ENCODE data around the gene CBLN3. TPM values are rescaled to one million over a fixed set of nuclear protein-coding genes. Genes with fewer than 3 reads are reported as not detected.

Gene CBLN3
- polyA plus RNA-seq, 2 of the 4 experiments (the other 2 are of a cell fraction), result 1.1 to 1.3 TPM

- TF ChIP-seq ELK1 (IDR thresholded peaks at IDR 0.05; ENCODE audit: low read depth, low read length), result no peak
- TF ChIP-seq GATA3 (IDR thresholded peaks at IDR 0.05; ENCODE audit: borderline replicate concordance), result no peak
- TF ChIP-seq POLR2AphosphoS2 (conservative IDR thresholded peaks at IDR 0.05; ENCODE audit: low read length), result no peak
- no peak for TF ChIP-seq CHD4 (IDR thresholded peaks at IDR 0.05; ENCODE audit: borderline replicate concordance)
- TF ChIP-seq ZSCAN20 (CRISPR knock-in tag; IDR thresholded peaks at IDR 0.05), result no peak
Observed at GRCh38 chr14:24408764-24409163, 20.7 kb downstream of the CBLN3 start (continued).

DNA sequence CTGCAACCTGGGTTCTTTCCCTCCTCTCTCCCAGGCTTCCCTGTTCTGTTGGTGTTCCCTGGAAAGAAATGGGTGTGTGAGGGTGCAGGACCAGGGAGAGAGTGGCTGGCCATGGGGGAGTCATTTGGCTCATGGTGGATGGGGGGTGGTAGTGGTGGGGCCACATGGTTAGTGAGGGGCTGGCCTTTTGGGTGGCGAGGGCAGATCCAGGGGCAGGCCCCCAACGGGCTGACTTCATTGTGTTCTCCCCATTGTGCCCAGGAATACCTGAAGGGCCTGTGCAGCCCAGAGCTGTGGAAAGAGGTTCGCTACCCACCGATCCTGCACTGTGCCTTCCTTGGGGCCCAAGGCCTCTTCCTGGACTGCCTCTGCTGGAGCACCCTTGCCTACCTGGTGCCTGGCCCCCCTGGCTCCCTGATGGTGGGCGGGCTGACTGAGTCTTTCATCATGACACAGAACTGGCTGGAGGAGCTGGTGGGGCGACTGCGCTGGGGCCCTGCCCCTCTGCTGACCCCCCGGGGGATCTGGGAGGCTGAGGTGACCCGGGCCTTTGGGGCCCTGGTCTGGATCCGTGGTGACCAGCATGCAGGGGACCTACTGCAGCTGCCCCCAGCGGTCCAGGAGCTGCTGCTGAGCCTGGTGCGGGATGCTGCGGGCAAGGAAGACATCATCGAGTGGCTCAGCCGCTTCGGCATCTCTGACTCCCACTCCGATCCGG lies 21.7 kb downstream of the CBLN3 start:
- Histone ChIP-seq H3K27ac (no peak overlapping the region), H3K9me3 (no peaks in the 10 kb centered on the region), H3K4me1 (0 out of 3 replicates have a peak, but pooled peaks cover 5% of the 10 kb centered on the region), H3K4me3 (no peak overlapping the region), H3K4me2 (no peak overlapping the region)
- DNase-seq (ENCODE audit: low read depth in 1 of 2, low spot score in 1 of 2) (no peak), ATAC-seq (no peak), FAIRE-seq (no peak)
- CTCF ChIA-PET, result interaction anchor here (0.6 to 16.5 kb wide), 5 partner anchors 12 to 76 kb away, joined by 3 to 254 read pairs (median 26); partner anchors contain the start of genes ADCY4, CBLN3, KHNYN and RIPK3
- no peak for TF ChIP-seq HMGXB4 (CRISPR knock-in tag; IDR thresholded peaks at IDR 0.05; ENCODE audit: borderline replicate concordance)
- WGBS (ENCODE audit: missing lambda C conversion rate), result 71% methylated on average over 6 of the region's 18 CpGs
- POLR2A ChIA-PET, result no interaction called here

DNA sequence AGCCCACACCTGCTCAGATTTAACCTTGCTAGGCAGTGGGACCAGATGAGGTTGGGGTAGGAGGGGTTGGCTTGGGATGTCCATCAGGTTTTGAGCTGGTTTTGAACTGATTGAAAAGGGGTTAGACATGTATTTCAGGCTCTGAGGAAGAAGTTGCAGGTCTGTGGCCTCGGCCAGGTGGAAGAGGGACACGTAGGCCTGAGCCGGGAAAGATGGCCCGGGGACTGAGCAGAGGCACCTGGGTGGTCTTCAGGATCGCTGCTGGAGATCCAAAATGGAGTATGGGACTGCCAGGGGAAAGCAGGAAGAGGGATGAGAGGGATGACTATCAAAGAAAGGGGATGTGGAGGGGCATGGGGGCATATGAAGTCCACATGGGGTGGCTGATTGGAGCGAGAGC lies 23.1 kb downstream of the CBLN3 start:
- CTCF ChIA-PET, result interaction anchor here (1.1 to 16.5 kb wide), 3 partner anchors 23 to 78 kb away, joined by 3 to 254 read pairs (median 26); partner anchors contain the start of genes CBLN3 and KHNYN
- FAIRE-seq, result no peak
- TF ChIP-seq PHF8 (IDR thresholded peaks at IDR 0.05; ENCODE audit: borderline replicate concordance, low read depth), result no peak
- no peak for TF ChIP-seq HOXB13 (CRISPR knock-in tag; IDR thresholded peaks at IDR 0.05; ENCODE audit: low read depth)
- TF ChIP-seq RARB (CRISPR knock-in tag; IDR thresholded peaks at IDR 0.05), result no peak
- no peak for TF ChIP-seq HOXA7 (CRISPR knock-in tag; IDR thresholded peaks at IDR 0.05)
- TF ChIP-seq CBX2 (IDR thresholded peaks at IDR 0.05; ENCODE audit: borderline replicate concordance, low read depth), result no peak
- no peak for TF ChIP-seq CHD2 (IDR thresholded peaks at IDR 0.05; ENCODE audit: low read length, partially characterized antibody)
- TF ChIP-seq RCOR1 (IDR thresholded peaks at IDR 0.05; ENCODE audit: low read depth, low read length), result no peak
- TF ChIP-seq TP53 (CRISPR knock-in tag; IDR thresholded peaks at IDR 0.05), result no peak
- no peak for TF ChIP-seq NR3C1 (IDR thresholded peaks at IDR 0.05)
- TF ChIP-seq TFCP2L1 (CRISPR knock-in tag; IDR thresholded peaks at IDR 0.05), result no peak
- TF ChIP-seq, protein P1, sequence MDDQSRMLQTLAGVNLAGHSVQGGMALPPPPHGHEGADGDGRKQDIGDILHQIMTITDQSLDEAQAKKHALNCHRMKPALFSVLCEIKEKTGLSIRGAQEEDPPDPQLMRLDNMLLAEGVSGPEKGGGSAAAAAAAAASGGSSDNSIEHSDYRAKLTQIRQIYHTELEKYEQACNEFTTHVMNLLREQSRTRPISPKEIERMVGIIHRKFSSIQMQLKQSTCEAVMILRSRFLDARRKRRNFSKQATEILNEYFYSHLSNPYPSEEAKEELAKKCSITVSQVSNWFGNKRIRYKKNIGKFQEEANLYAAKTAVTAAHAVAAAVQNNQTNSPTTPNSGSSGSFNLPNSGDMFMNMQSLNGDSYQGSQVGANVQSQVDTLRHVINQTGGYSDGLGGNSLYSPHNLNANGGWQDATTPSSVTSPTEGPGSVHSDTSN (IDR thresholded peaks at IDR 0.05), result no peak
- no peak for TF ChIP-seq ZNF302 (CRISPR knock-in tag; IDR thresholded peaks at IDR 0.05)
- TF ChIP-seq FOSB (CRISPR knock-in tag; IDR thresholded peaks at IDR 0.05), result no peak
- TF ChIP-seq E2F6 (IDR thresholded peaks at IDR 0.05; ENCODE audit: borderline replicate concordance, low read depth), result no peak
- TF ChIP-seq MYC (IDR thresholded peaks at IDR 0.05; ENCODE audit: borderline replicate concordance, low read length), result no peak
- no peak for TF ChIP-seq HEYL (CRISPR knock-in tag; IDR thresholded peaks at IDR 0.05)
- TF ChIP-seq, protein P2, sequence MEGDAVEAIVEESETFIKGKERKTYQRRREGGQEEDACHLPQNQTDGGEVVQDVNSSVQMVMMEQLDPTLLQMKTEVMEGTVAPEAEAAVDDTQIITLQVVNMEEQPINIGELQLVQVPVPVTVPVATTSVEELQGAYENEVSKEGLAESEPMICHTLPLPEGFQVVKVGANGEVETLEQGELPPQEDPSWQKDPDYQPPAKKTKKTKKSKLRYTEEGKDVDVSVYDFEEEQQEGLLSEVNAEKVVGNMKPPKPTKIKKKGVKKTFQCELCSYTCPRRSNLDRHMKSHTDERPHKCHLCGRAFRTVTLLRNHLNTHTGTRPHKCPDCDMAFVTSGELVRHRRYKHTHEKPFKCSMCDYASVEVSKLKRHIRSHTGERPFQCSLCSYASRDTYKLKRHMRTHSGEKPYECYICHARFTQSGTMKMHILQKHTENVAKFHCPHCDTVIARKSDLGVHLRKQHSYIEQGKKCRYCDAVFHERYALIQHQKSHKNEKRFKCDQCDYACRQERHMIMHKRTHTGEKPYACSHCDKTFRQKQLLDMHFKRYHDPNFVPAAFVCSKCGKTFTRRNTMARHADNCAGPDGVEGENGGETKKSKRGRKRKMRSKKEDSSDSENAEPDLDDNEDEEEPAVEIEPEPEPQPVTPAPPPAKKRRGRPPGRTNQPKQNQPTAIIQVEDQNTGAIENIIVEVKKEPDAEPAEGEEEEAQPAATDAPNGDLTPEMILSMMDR (IDR thresholded peaks at IDR 0.05), result no peak
- no peak for TF ChIP-seq EHMT2 (IDR thresholded peaks at IDR 0.05; ENCODE audit: low read depth)
- TF ChIP-seq ZFP36 (IDR thresholded peaks at IDR 0.05; ENCODE audit: borderline replicate concordance, partially characterized antibody), result no peak

More for the DNA sequence above, 23.1 kb downstream of the CBLN3 start:
- DNase-seq (ENCODE audit: low read depth in 1 of 2, low spot score in 1 of 2) (no peak), ATAC-seq (no peak)
- H3K4me1 ChIP-seq, result 0 out of 3 replicates have a peak, but pooled peaks cover 5% of the 10 kb centered on the region
- no peak overlapping the region for H3K4me3 ChIP-seq
- WGBS (ENCODE audit: missing lambda C conversion rate), result 60% methylated on average over 6 of the region's 6 CpGs
- no peaks in the 10 kb centered on the region for H3K9me3 ChIP-seq
- no peak overlapping the region for H3K4me2 ChIP-seq
- POLR2A ChIA-PET, result no interaction called here
- H3K27ac ChIP-seq, result no peak overlapping the region

Data from A549 (cell line).